ENCODE measurements around the gene PCGF2.

PCGF2 gene

GRCh38 chr17:38719289-38719942 is 28.7 kb downstream of the PCGF2 start:
- no peak for DNase-seq (ENCODE audit: low spot score)

DNA sequence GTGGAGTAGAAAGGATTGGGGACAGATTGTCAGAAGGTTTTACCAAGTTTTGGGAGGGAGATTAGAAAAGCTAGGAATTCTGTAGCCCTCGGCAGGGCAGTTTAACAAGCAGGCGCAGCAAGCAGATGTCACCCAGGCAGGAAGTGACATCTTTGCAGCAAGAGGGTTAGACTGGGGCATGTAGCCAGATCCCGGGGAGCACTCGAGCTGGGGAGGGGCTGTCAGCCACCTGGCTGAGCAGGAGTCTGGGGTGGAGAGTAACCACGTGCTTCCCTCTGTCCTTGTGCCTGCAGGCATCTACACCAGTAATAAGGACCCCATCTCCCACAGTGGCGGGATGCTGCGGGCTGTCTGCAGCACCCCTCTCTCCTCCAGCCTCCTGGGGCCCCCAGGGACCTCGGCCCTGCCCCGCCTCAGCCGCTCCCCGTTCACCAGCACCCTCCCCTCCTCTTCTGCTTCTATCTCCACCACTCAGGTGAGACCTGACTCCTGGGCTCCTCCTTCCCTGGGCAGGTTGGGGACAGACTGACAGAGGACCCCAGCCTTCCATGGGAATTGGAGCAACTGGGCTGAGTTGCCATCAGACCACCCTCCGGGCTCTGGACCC is 30.9 kb downstream of the PCGF2 start:
- no peak for DNase-seq (ENCODE audit: low spot score)

DNA sequence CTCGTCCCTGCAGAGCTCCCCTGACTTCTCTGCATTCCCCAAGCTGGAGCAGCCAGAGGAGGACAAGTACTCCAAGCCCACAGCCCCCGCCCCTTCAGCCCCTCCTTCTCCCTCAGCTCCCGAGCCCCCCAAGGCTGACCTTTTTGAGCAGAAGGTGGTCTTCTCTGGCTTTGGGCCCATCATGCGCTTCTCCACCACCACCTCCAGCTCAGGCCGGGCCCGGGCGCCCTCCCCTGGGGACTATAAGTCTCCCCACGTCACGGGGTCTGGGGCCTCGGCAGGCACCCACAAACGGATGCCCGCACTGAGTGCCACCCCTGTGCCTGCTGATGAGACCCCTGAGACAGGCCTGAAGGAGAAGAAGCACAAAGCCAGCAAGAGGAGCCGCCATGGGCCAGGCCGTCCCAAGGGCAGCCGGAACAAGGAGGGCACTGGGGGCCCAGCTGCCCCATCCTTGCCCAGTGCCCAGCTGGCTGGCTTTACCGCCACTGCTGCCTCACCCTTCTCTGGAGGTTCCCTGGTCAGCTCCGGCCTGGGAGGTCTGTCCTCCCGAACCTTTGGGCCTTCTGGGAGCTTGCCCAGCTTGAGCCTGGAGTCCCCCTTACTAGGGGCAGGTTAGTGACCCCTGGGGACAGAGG is 31.6 kb downstream of the PCGF2 start:
- no peak for DNase-seq (ENCODE audit: low spot score)

- no peak for DNase-seq (ENCODE audit: low spot score)
Observed at GRCh38 chr17:38715216-38715943, 32.8 kb downstream of the PCGF2 start.

GRCh38 chr17:38713456-38714075 is 34.6 kb downstream of the PCGF2 start:
- DNase-seq (ENCODE audit: low spot score), result no peak

DNA sequence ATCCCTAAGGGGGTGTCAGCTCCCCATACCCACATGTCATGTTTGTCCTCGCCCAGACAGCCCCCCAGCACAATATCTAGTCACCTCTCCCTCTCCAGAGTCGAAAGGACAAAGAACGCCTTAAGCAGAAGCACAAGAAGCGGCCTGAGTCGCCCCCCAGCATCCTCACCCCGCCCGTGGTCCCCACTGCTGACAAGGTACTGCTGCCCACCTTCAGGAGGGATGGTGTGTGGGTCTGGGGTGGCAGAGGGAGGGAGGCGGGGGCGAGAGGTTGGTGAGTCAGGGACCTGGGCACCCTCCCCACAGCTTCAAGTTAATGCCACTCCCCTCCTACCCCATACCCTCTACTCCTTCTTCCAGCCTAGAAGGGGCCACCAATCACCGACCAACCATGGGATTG is 35.5 kb downstream of the PCGF2 start:
- DNase-seq (ENCODE audit: low spot score), result no peak

DNA sequence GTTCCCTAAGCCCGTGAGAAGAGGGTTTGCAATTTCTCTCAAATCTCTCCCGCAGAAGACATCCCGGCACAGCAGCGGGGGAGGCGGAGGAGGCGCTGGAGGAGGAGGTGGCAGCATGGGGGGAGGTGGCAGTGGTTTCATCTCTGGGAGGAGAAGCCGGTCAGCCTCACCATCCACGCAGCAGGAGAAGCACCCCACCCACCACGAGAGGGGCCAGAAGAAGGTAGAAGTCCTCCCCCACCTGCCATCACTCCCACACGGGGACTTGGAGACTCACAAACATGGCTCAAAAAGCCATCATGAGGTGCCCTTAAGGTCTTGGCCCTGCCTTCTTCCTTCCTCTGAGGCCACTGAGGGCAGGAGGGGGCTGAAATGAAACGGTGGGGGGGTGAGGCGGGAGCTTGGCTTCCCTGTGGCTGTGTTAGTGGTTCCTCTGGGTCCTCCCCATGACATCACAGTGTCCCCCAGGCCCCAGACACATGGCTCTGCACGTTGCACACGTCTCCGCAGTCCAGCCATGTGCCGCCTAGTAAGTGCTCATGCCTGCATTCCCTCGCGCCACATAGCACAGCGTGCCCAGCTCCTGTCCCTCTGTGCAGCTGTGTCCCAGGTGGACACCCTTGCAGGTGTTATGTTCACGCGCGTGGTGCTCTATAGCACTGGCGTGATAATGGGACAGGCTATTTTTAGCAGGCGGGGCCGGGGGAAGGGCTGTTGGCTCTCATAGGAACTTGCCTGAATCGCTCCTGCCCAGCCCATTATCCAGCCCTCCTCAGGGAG is 36.2 kb downstream of the PCGF2 start:
- no peak for DNase-seq (ENCODE audit: low spot score)

- no peak for DNase-seq (ENCODE audit: low spot score)
Observed at GRCh38 chr17:38710985-38711384, 37.2 kb downstream of the PCGF2 start.

GRCh38 chr17:38710604-38710962 is 37.6 kb downstream of the PCGF2 start:
- no peak for DNase-seq (ENCODE audit: low spot score)

GRCh38 chr17:38709864-38710603 is 38.1 kb downstream of the PCGF2 start:
- no peak for DNase-seq (ENCODE audit: low spot score)

- DNase-seq (ENCODE audit: low spot score), result no peak
Observed at GRCh38 chr17:38709104-38709820, 38.9 kb downstream of the PCGF2 start.

- no peak for DNase-seq (ENCODE audit: low spot score)
Observed at GRCh38 chr17:38707678-38708351, 40.3 kb downstream of the PCGF2 start.

GRCh38 chr17:38706505-38707216 is 41.5 kb downstream of the PCGF2 start:
- no peak for DNase-seq (ENCODE audit: low spot score)

- DNase-seq (ENCODE audit: low spot score), result peak; percentile 71
Observed at GRCh38 chr17:38705803-38706504, 42.2 kb downstream of the PCGF2 start.

DNA sequence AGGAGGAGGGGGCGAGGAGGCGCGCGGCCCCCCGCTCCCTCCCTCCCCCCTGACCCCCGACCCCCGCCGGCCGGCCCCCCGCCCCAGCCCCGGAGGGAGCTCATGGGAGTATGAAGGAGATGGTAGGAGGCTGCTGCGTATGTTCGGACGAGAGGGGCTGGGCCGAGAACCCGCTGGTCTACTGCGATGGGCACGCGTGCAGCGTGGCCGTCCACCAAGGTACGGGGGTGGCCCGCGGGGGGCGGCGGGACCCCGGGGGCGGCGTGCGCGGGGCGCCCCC is 42.7 kb downstream of the PCGF2 start:
- DNase-seq (ENCODE audit: low spot score), result no peak

- peak; percentile 72 for DNase-seq (ENCODE audit: low spot score)
Observed at GRCh38 chr17:38704606-38705522, 43.3 kb downstream of the PCGF2 start, which contains the start of gene MLLT6. MLLT6 (plus strand) TSS chr17:38705273; CDS start chr17:38705633, 360 bp downstream.

Measured in SK-N-DZ (cell line).